ENCODE measurements around the gene PLA2G1B.

DNA sequence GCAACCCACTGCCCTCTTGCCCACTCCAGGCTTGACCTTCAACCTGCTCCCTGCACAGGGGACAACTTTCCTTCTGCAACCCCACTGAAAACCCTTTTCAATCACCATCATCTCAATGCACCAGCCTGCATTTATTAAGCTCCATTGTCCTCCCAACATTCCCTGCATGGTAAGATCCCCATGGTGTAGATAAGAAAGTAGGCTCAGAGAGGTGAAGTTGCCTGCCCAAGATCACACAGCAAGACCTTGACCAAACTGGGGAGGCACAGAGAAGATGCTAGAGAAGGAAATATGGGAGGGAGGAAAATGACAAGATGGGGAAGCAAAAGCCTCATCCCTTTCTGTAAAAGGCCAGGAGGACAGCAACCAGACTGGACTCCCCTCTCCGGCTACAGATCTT is 31.5 kb upstream of the PLA2G1B start:
- no peak for TF ChIP-seq CTCF (IDR thresholded peaks at IDR 0.05)
- no peak for TF ChIP-seq POLR2AphosphoS5 (IDR thresholded peaks at IDR 0.05)
- no peak for TF ChIP-seq POLR2A (IDR thresholded peaks at IDR 0.05)
